Stimulated activated CD4-positive, alpha-beta T cell treated with anti-CD3 and anti-CD28 coated beads, Interleukin-1b, Interleukin-23, amount 100 ng/mL, for 48 hours (primary cell): ENCODE data around the gene TENM4.

Experiments used
- DNase-seq: peaks from one replicate; pipeline ENCODE4 v3.0.0-alpha.2; 2020

The TENM4 gene

DNA sequence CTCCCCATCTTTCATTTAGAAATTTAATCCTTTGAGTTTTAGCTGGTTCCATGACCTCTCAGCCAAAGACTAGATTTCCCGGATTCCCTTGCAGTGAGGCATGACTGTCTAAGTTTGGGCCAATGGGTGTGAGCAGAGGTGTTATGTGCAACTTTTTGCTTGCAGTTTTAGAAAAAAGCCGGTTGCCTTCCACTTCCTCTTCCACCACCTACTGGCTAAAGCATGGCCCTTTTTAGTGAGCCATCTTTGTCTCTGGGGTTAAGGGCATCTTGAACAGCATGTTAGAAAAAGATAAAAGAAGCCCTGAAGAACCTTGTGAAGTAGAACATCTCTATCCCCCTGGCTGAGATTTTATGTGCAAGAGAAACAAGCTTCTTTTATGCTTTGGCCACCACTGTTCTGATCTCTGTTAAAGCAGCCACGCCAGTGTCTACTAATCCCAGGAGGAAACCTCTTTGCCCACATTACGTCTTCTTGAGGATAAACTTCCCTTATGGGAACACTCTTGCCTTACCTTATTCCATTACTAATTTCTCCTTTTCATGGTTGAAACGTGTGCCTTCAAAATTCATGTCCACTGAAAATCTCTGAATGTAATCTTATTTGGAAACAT is 279.9 kb downstream of the TENM4 start:
- DNase-seq = no peak

GRCh38 chr11:79159657-79160450 is 281.0 kb downstream of the TENM4 start:
- DNase-seq = no peak

GRCh38 chr11:79157738-79158137 is 283.1 kb downstream of the TENM4 start:
- no peak for DNase-seq

GRCh38 chr11:79156031-79156430 is 284.8 kb downstream of the TENM4 start:
- DNase-seq = no peak

DNA sequence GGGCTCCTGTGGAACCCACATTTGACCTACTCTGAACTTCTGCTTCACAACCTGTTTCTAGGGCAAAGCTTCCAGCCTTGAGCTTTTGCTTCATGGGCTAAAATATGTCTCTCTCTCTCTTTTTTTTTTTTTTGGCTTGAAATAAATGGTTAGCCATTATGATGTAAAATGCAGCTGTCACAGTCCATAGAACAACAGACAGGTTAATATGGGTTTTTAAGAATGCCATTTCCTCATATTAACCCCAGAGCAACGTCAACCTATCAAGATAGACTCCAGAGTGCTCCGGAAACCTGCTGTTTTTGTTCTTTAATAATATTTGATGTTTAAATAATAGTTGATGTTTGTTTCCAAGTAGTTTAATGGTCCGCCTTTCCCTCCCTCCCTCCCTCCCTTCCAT is 285.6 kb downstream of the TENM4 start:
- DNase-seq = no peak

GRCh38 chr11:79152511-79152910 is 288.3 kb downstream of the TENM4 start:
- no peak for DNase-seq

DNA sequence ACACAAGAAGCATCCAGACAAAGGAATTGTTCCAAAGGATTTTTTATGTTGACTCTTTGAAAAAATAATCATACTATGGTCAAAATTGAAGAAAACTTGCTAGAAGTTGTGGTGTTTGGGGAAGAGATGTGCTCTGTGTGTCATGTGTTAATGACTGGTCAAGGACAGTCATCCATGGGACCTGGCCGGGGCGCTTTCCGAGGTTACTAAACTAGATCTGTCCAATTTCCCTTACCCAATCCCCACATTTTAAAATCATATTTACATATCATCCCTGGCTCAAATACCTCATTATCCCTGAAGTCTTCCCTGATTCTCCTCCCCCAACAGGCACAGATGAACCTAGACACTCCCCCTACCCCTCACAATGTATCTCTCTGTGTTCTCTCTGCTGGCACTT is 289.4 kb downstream of the TENM4 start:
- no peak for DNase-seq

DNA sequence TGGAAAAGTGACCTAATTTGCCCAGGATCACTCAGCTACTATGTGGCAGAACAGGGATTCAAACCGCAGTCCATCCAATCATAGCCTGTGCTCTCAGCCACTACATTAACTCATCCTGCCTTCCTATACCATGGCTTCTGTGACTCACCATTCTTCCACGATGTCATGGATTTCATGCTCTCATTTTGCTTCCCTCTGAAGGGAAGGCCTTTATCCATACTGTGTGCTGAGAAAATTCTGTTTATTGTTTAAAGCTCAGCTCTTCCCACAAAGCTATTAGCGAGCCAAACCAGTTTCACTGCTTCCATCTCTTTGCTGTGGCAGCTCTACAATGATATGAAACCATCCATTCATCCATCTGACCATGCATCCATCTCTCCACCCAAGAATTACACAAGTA is 289.9 kb downstream of the TENM4 start:
- DNase-seq = no peak

GRCh38 chr11:79150320-79150719 is 290.5 kb downstream of the TENM4 start:
- DNase-seq = no peak

DNA sequence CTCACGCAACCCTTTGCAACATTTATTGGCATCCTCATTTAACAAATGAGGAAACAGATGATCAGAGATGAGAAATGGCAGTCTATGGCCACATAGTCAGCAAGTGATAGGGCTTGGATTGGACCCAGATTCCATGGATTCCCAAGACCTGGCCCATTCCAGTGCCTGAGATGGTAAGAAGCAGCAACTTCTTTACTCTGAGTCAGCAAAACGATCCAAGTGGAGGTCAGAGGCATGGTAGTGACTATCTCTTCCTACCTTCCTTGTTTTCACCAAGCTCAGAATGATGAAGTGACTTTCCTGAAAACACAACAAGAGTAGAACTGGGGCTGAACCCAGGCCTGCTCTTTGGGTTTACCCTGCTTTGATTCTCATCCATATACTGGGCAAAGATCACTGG is 293.1 kb downstream of the TENM4 start:
- DNase-seq = no peak

GRCh38 chr11:79147011-79147410 is 293.8 kb downstream of the TENM4 start:
- DNase-seq = no peak

GRCh38 chr11:79139900-79140299 is 300.9 kb downstream of the TENM4 start:
- no peak for DNase-seq

GRCh38 chr11:79129702-79130101 is 311.1 kb downstream of the TENM4 start:
- no peak for DNase-seq

- DNase-seq = no peak
These were observed 312.5 kb downstream of the TENM4 start for GRCh38 chr11:79128291-79128690.

DNA sequence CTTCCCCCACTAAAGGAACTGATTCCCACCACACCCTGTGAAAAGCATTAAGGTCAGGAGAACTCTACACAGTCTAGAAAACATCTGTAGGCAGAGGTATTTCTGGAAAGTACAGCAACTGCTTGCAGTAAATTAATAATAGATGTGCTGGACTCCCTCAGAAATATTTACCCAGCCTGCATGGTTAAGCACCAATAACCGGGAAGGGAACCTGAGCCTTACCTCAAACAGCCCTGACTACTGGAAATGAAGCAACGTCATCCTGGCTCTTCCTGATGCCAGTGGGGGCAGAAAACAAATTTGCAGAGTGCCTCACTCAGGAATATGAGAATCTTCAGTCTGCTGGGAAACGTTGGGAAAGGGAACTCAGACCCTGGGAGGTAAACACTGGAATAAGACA is 318.1 kb downstream of the TENM4 start:
- no peak for DNase-seq

DNA sequence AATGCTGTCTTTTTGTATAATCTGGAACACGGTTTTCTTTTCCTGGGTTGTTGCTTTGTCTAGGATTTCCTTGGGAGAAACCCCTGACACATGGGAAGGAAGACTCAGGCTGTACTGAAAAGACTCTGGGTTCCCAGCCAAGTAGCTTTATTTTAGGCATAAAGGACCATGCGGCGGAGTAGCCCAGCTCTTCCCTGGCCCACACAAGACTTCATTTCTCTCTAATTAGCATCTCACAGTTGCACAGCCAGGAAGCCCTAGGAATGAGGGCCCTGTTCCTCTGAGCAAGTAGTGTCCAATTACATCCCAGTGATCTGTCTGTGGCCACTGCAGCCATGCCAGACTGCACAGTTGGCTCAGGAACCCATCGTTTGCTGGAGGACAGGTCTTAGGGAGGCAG is 319.5 kb downstream of the TENM4 start:
- DNase-seq = no peak

DNA sequence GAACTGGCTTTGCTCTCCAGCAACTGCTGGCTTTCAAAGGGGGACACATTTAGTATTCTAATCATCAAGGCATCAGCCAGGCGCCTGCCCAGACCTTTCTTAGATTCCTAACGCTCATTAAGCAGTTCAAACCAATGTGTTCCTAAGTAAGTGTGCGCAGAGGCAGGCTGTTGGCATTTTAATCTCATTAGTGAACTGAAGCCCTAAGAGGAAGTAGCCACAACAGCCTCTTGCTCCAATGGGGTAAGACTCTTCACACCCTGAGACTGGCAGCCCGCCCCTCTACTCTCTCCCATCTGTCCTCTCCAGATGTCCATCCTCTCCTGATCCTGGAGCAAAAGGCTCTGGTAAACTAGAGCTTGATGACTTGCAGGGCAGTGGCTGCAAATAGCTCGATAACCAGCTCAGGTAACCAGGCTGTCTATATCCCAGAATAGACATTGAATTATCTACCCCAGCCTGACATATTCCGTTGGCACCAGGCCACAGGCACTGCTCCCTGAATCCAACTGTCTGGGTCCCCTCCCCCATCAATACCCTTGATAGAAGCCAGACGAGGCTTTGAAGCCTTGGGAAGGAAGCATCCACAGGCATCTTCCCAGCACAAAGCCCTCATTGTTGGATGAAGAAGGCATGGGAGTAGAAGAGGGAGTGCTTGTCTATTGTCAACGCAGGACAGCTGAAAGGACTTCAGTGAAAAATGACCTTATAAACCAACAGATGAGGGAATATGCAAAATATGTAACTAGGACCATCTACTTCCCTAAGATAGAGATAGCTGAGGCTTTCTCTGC is 321.1 kb downstream of the TENM4 start:
- no peak for DNase-seq

GRCh38 chr11:79117488-79117887 is 323.3 kb downstream of the TENM4 start:
- DNase-seq = no peak

GRCh38 chr11:79116600-79116999 is 324.2 kb downstream of the TENM4 start:
- DNase-seq = no peak

DNA sequence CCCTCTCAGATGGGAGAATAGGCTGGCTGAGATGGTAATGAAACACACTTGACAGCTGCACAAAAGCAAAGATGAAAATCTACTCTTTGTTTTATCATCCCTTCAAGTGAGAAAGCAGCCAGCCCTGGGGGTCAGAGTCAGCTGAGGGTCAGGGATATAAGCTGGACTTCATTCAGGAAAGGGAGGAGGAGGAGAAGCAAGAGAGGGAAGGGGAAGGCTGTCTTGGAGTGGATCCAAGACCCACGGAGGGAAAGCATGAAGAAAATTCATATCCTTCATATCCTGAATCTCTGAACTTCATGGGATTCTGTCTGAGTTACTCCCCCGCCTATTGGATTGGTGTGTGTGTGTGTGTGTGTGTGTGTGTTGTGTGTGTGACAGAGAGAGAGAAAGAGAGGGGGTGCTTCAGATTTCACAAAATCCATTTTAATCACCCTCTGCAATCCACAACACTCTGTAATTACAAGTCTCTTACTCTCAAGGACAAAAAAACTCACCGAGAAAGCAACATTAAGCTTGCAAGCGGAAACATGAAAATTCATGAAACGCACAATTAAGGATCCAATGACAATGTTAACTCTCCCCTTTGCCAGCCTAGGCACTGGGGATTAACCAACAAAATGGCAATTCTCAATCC is 327.7 kb downstream of the TENM4 start:
- DNase-seq = no peak

GRCh38 chr11:79110796-79111195 is 330.0 kb downstream of the TENM4 start:
- DNase-seq = no peak

- DNase-seq = no peak
These were observed 330.5 kb downstream of the TENM4 start for GRCh38 chr11:79110321-79110720.

DNA sequence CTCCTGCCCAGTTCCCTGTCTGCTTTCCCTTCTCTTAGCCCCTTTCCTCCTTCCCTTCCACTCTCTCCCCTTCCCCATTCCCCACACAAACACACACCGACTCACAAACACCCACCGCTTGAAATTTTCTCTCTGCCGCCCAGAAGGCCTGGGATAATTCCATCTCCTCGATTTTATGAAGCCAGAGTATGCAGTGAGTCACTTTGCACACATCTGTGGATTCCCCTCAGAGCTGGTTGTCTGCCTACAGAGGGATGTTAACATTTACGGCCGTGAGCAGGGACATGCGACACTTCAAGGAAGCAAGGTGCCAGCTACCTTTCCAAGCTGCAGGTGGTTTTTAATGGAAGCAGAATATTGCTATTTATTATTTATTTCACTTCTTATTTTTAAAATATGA is 332.0 kb downstream of the TENM4 start:
- no peak for DNase-seq

DNA sequence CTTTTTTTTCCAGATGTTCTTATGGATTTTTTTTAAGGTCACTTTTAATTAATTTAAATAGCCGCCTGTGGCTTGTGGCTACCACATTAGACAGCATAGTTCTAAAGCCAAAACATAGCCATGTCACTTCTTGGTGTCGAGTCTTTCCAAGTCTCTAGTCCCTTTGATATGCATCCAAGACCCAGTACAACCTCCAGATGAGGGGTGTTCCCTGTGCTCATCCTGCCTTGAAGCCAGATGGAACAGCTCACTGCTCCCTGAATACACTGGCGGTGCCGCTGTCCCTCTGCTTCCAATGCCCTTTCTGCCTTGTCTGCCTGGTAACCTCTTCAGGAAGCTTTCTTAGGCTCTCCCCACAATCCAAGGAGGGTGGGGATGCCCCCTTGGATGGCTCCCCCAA is 338.0 kb downstream of the TENM4 start:
- no peak for DNase-seq
